DND-41 (cell line): ENCODE measurements around the gene TRIM63.

ENCODE experiments used
- ATAC-seq: fragments of 200-7000 bp; cut with Tn5 transposase; 3 replicates; pipeline ENCODE4 v1.9.1; 2021; ENCODE audit warnings: low read depth; ENCODE audit not compliant: insufficient read depth
- DNase-seq: peaks from one replicate; pipeline ENCODE4 v3.0.0-alpha.2; 2020
- H2AFZ ChIP-seq: 2 replicates; pipeline ENCODE4 v1.6.0; 2012; ENCODE audit warnings: low read depth, low read length
- H3K27ac ChIP-seq: 2 replicates; pipeline ENCODE4 v1.5.1; 2012; ENCODE audit warnings: low read length, inconsistent platforms
- H3K27me3 ChIP-seq: fragments of 200-600 bp; sonication (generic); 2 replicates; pipeline ENCODE4 v1.6.0; 2012; ENCODE audit warnings: low read length, mild to moderate bottlenecking, inconsistent platforms; ENCODE audit not compliant: insufficient read depth, poor library complexity
- H3K36me3 ChIP-seq: 2 replicates; pipeline ENCODE4 v1.5.1; 2012; ENCODE audit warnings: low read length, inconsistent platforms; ENCODE audit not compliant: insufficient read depth
- H3K4me1 ChIP-seq: 2 replicates; pipeline ENCODE4 v1.5.1; 2012; ENCODE audit warnings: mild to moderate bottlenecking, low read length; ENCODE audit not compliant: insufficient read depth
- H3K4me2 ChIP-seq: 2 replicates; pipeline ENCODE4 v1.6.0; 2012; ENCODE audit warnings: mild to moderate bottlenecking, moderate library complexity, low read length, inconsistent platforms; ENCODE audit not compliant: insufficient read depth
- H3K4me3 ChIP-seq, 2 experiments: fragments of 200-600 bp in 1 of 2; shearing (Covaris generic) in 1 of 2; 2 replicates each; pipeline ENCODE4 v1.5.1; 2012 to 2016; ENCODE audit warnings: inconsistent platforms in 2 of 2, low read length in 2 of 2, mild to moderate bottlenecking in 2 of 2, low read depth in 1 of 2, moderate library complexity in 1 of 2
- H3K79me2 ChIP-seq: 2 replicates; pipeline ENCODE4 v1.6.0; 2012; ENCODE audit warnings: low read length, inconsistent platforms; ENCODE audit not compliant: insufficient read depth
- H3K9ac ChIP-seq: 2 replicates; pipeline ENCODE4 v1.6.0; 2012; ENCODE audit warnings: low read depth, mild to moderate bottlenecking, inconsistent platforms, low read length, moderate library complexity
- H3K9me3 ChIP-seq: 2 replicates; pipeline ENCODE4 v1.5.1; 2012; ENCODE audit warnings: low read length, moderate library complexity, mild to moderate bottlenecking, inconsistent platforms; ENCODE audit not compliant: insufficient read depth, severe bottlenecking
- H4K20me1 ChIP-seq: 2 replicates; pipeline ENCODE4 v1.6.0; 2012; ENCODE audit warnings: low read length; ENCODE audit not compliant: insufficient read depth
- EZH2 ChIP-seq: IDR thresholded peaks from 3 replicates; pipeline ENCODE4 v1.6.1; 2012; ENCODE audit warnings: borderline replicate concordance, low read depth, mild to moderate bottlenecking, moderate library complexity, low read length, inconsistent platforms; ENCODE audit not compliant: severe bottlenecking
- TF ChIP-seq, protein P1 (sequence below): IDR thresholded peaks from 2 replicates; pipeline ENCODE4 v1.5.1; 2012; ENCODE audit warnings: borderline replicate concordance, low read length, moderate library complexity, mild to moderate bottlenecking; ENCODE audit not compliant: poor library complexity, severe bottlenecking; ENCODE audit errors: extremely low read depth

TRIM63 gene

DNA sequence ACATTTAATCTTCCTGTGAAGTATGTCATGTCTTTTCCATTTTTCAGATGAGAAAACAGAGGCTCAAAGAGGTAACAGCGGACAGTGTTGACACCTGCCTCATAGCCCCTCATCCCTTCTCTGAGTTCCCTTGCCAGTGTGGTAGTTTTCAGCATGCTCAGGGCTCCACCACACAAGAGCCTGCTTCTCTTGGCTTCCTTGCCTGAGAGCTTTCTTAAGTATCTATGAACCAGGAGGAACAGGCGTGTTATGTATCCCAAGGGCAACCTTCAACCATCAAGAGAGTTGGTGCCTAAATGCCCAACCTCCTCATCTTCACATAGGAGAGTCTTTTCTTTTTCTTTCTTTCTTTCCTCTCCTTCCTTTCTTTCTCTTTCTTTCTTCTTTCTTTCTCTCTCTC is 63.7 kb downstream of the TRIM63 start:
- H3K4me2 ChIP-seq: no peak overlapping the region
- H2AFZ ChIP-seq: no peak overlapping the region
- no peak for ATAC-seq
- no peak overlapping the region for H3K27ac ChIP-seq
- H3K27me3 ChIP-seq: no peaks in the 10 kb centered on the region
- no peak overlapping the region for H3K4me3 ChIP-seq
- DNase-seq: no peak
- H3K79me2 ChIP-seq: no peaks in the 10 kb centered on the region
- peaks cover 2% of the 10 kb centered on the region for H3K4me1 ChIP-seq
- no peaks in the 10 kb centered on the region for H3K9me3 ChIP-seq
- TF ChIP-seq, protein P1, sequence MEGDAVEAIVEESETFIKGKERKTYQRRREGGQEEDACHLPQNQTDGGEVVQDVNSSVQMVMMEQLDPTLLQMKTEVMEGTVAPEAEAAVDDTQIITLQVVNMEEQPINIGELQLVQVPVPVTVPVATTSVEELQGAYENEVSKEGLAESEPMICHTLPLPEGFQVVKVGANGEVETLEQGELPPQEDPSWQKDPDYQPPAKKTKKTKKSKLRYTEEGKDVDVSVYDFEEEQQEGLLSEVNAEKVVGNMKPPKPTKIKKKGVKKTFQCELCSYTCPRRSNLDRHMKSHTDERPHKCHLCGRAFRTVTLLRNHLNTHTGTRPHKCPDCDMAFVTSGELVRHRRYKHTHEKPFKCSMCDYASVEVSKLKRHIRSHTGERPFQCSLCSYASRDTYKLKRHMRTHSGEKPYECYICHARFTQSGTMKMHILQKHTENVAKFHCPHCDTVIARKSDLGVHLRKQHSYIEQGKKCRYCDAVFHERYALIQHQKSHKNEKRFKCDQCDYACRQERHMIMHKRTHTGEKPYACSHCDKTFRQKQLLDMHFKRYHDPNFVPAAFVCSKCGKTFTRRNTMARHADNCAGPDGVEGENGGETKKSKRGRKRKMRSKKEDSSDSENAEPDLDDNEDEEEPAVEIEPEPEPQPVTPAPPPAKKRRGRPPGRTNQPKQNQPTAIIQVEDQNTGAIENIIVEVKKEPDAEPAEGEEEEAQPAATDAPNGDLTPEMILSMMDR: no peak
- no peak for TF ChIP-seq EZH2
- H3K9ac ChIP-seq: no peak overlapping the region
- H3K36me3 ChIP-seq: no peaks in the 10 kb centered on the region
- H4K20me1 ChIP-seq: no peaks in the 10 kb centered on the region

DNA sequence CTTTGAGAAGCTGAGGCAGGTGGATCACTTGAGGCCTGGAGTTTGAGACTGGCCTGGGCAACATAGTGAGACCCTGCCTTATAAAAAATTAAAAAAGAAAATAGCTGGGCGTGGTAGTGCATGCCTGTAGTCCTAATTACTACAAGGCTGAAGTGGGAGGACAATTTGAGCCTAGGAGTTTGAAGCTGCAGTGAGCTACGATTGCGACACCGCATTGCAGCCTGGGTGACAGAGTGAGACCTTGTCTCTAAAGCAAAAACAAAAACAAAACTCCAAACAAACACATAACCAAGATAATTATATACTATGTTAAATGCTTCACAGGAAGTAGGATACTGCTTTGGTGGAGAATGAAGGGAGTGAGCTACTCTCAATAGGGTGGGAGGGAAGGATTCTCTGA is 64.2 kb downstream of the TRIM63 start:
- no peaks in the 10 kb centered on the region for H3K79me2 ChIP-seq

More for the DNA sequence above, 64.2 kb downstream of the TRIM63 start:
- Histone ChIP-seq H3K9me3 (no peaks in the 10 kb centered on the region), H3K27me3 (no peaks in the 10 kb centered on the region), H3K27ac (no peak overlapping the region), H3K4me3 (no peak overlapping the region), H2AFZ (no peak overlapping the region), H4K20me1 (no peaks in the 10 kb centered on the region), H3K9ac (no peak overlapping the region), H3K36me3 (no peaks in the 10 kb centered on the region), H3K4me2 (no peak overlapping the region), H3K4me1 (peaks cover 6% of the 10 kb centered on the region)
- no peak for TF ChIP-seq EZH2
- TF ChIP-seq, protein P1: no peak
- ATAC-seq (no peak), DNase-seq (no peak)
